Neutrophil (primary cell): Measurements from ENCODE around the gene CYTL1.

Source experiments
- H3K27ac ChIP-seq: fragments of 200-600 bp; sonication (generic); 2 replicates; pipeline ENCODE4 v1.5.1; 2016; ENCODE audit warnings: mild to moderate bottlenecking, moderate library complexity
- H3K27me3 ChIP-seq: fragments of 200-600 bp; sonication (generic); 2 replicates; pipeline ENCODE4 v1.6.0; 2016; ENCODE audit warnings: mild to moderate bottlenecking
- H3K36me3 ChIP-seq: fragments of 200-600 bp; sonication (generic); 2 replicates; pipeline ENCODE4 v1.5.1; 2017
- H3K4me1 ChIP-seq, 2 experiments: fragments of 200-600 bp in 1 of 2; sonication (generic) in 1 of 2; 1 replicate in 1 of 2; 2 replicates in 1 of 2; pipeline versions ENCODE4 v1.5.1 to v1.6.1; 2013 to 2016; ENCODE audit warnings: low read depth in 1 of 2, low read length in 1 of 2, mild to moderate bottlenecking in 1 of 2, moderate library complexity in 1 of 2; ENCODE audit not compliant: control insufficient read depth in 1 of 2, insufficient read depth in 1 of 2
- H3K4me3 ChIP-seq, 2 experiments: fragments of 200-600 bp in 1 of 2; sonication (generic) in 1 of 2; 1 replicate in 1 of 2; 2 replicates in 1 of 2; pipeline ENCODE4 v1.5.1; 2013 to 2016; ENCODE audit warnings: low read depth in 1 of 2, low read length in 1 of 2, mild to moderate bottlenecking in 1 of 2, moderate library complexity in 1 of 2
- H3K9me3 ChIP-seq: fragments of 200-600 bp; sonication (generic); 2 replicates; pipeline ENCODE4 v1.5.1; 2016
- CTCF ChIP-seq: fragments of 200-600 bp; sonication (generic); IDR thresholded peaks from 2 replicates; pipeline ENCODE4 v1.5.1; 2016; ENCODE audit warnings: antibody characterized with exemption

The CYTL1 gene

GRCh38 chr4:5052726-5053425, 33.6 kb upstream of the CYTL1 start:
- H3K27ac ChIP-seq: no peak overlapping the region
- H3K4me1 ChIP-seq: peaks cover 16 to 19% of the 10 kb centered on the region in 2 experiments
- peaks cover 48% of the 10 kb centered on the region for H3K27me3 ChIP-seq
- H3K4me3 ChIP-seq: no peak overlapping the region
- no peak for TF ChIP-seq CTCF
- H3K9me3 ChIP-seq: no peaks in the 10 kb centered on the region
- no peaks in the 10 kb centered on the region for H3K36me3 ChIP-seq

GRCh38 chr4:5052204-5052702, 33.0 kb upstream of the CYTL1 start:
- Histone ChIP-seq H3K4me1 (peaks cover 16 to 19% of the 10 kb centered on the region in 2 experiments), H3K36me3 (no peaks in the 10 kb centered on the region), H3K27ac (no peak overlapping the region), H3K9me3 (no peaks in the 10 kb centered on the region), H3K4me3 (peak overlapping the region; percentile 28 to 33), H3K27me3 (peaks cover 48% of the 10 kb centered on the region)
- TF ChIP-seq CTCF: no peak

GRCh38 chr4:5051278-5052203, 32.3 kb upstream of the CYTL1 start, which contains the start of gene STK32B:
Gene STK32B, plus strand, starts transcription at chr4:5051480.
- H3K9me3 ChIP-seq: no peaks in the 10 kb centered on the region
- H3K36me3 ChIP-seq: no peaks in the 10 kb centered on the region
- H3K4me1 ChIP-seq: peaks cover 16 to 19% of the 10 kb centered on the region in 2 experiments
- TF ChIP-seq CTCF: no peak
- H3K27ac ChIP-seq: no peak within 1 kb of the TSS
- peak within 1 kb of the TSS; percentile 28 to 33 for H3K4me3 ChIP-seq
- H3K27me3 ChIP-seq: peaks cover 48% of the 10 kb centered on the region

- Histone ChIP-seq H3K4me3 (peak overlapping the region; percentile 28 to 33), H3K36me3 (no peaks in the 10 kb centered on the region), H3K9me3 (no peaks in the 10 kb centered on the region), H3K27me3 (peaks cover 48% of the 10 kb centered on the region), H3K4me1 (peaks cover 16 to 19% of the 10 kb centered on the region in 2 experiments), H3K27ac (no peak overlapping the region)
- no peak for TF ChIP-seq CTCF
Measured at GRCh38 chr4:5050520-5051277, 31.4 kb upstream of the CYTL1 start.

GRCh38 chr4:5048721-5049120, 29.5 kb upstream of the CYTL1 start:
- peaks cover 41% of the 10 kb centered on the region for H3K27me3 ChIP-seq
- no peaks in the 10 kb centered on the region for H3K9me3 ChIP-seq
- H3K4me1 ChIP-seq: peaks cover 34 to 39% of the 10 kb centered on the region in 2 experiments
- no peak overlapping the region for H3K27ac ChIP-seq
- H3K36me3 ChIP-seq: no peaks in the 10 kb centered on the region
- no peak overlapping the region for H3K4me3 ChIP-seq
- TF ChIP-seq CTCF: no peak
